Testis (tissue), 3 donors: ENCODE results near the gene MCC. TPM values are rescaled to one million over a fixed set of nuclear protein-coding genes. Genes with fewer than 3 reads are reported as not detected.

ENCODE experiments used
- DNase-seq: peaks from one replicate; pipeline ENCODE4 v3.0.0-alpha.2; 2019
- H3K27ac ChIP-seq, 2 donors: fragments of 200-600 bp; sonication (generic); one replicate each; pipeline ENCODE4 v1.5.1; 2019
- H3K27me3 ChIP-seq: fragments of 200-600 bp; sonication (generic); one replicate; pipeline ENCODE4 v1.5.1; 2019
- H3K36me3 ChIP-seq: fragments of 200-600 bp; sonication (generic); one replicate; pipeline ENCODE4 v1.5.1; 2017; ENCODE audit warnings: low read depth; ENCODE audit errors: missing control alignments
- H3K4me1 ChIP-seq: fragments of 200-600 bp; sonication (generic); one replicate; pipeline ENCODE4 v1.5.1; 2019
- H3K4me3 ChIP-seq, 2 donors: fragments of 200-600 bp; sonication (generic); one replicate each; pipeline ENCODE4 v1.5.1; 2017 to 2019
- H3K9me3 ChIP-seq: fragments of 200-600 bp; sonication (generic); one replicate; pipeline ENCODE4 v1.5.1; 2017
- POLR2A ChIP-seq: fragments of 450-650 bp; IDR thresholded peaks from one replicate; pipeline ENCODE4 v1.6.1; 2017; ENCODE audit warnings: antibody characterized with exemption, mild to moderate bottlenecking, moderate library complexity
- WGBS, 2 donors: methylation state at CpG; one replicate each; pipeline ENCODE4 v1.1.5; 2018; 5-methylcytosine and 5-hydroxymethylcytosine counted together
- intact Hi-C: fragments of 100-400 bp; cut with DNase I; formaldehyde crosslinking; loops from one replicate; pipeline ENCODE4 v1.15.1; 2023; ENCODE audit warnings: low total_unique reads
- polyA plus RNA-seq: library from polyadenylated mRNA; stranded (reverse); fragments of 350-450 nt; fragmentation: Illumina TruSeq; extraction: RNeasy Lipid Tissue Mini Kit (QIAGEN cat#74804); gene quantifications from one replicate; pipeline ENCODE4 v1.2.3, GENCODE V29; 2014; ENCODE audit warnings: low read depth, low replicate concordance; ENCODE audit not compliant: insufficient read depth
- total RNA-seq, 2 donors: library from RNA; depleted of rRNA; stranded (reverse); fragments of >200 nt; gene quantifications; one replicate each; pipeline ENCODE4 v1.2.3, GENCODE V29; 2016
- TF ChIP-seq, protein P1 (sequence below), 3 experiments: fragments of 450-650 bp in 2 of 3; fragments of 200-600 bp in 1 of 3; sonication (generic) in 1 of 3; IDR thresholded peaks; one replicate each; pipeline ENCODE4 v1.5.1; 2016 to 2019; ENCODE audit warnings: antibody characterized with exemption in 3 of 3, mild to moderate bottlenecking in 2 of 3, moderate library complexity in 1 of 3

Gene MCC
- total and polyA plus RNA-seq, 3 donors from 2014 or later, result 7.1 to 23.7 (median 21.4) TPM

DNA sequence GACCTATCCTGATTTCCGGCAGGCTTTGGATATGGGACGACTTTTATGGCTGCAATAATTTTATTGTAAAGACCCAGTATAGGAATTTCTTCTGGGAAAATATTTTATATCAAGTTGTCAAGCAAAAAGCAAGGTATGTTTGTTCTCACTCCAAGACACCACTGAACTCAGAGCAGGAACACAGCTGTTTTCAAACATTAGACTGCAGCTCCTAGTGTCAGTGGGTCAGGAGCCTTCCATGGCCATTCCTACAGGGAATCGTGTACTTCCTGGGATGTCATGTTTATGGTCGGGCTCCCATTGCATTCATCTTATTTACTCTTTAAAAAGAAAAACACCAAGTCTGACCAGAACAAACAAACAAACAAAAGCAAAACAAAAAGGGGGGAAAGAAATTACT lies 278.8 kb downstream of the MCC start:
- H3K36me3 ChIP-seq, result no peaks in the 10 kb centered on the region
- no peak overlapping the region for H3K27ac ChIP-seq
- no peak for DNase-seq
- no peak for TF ChIP-seq POLR2A
- TF ChIP-seq, protein P1, sequence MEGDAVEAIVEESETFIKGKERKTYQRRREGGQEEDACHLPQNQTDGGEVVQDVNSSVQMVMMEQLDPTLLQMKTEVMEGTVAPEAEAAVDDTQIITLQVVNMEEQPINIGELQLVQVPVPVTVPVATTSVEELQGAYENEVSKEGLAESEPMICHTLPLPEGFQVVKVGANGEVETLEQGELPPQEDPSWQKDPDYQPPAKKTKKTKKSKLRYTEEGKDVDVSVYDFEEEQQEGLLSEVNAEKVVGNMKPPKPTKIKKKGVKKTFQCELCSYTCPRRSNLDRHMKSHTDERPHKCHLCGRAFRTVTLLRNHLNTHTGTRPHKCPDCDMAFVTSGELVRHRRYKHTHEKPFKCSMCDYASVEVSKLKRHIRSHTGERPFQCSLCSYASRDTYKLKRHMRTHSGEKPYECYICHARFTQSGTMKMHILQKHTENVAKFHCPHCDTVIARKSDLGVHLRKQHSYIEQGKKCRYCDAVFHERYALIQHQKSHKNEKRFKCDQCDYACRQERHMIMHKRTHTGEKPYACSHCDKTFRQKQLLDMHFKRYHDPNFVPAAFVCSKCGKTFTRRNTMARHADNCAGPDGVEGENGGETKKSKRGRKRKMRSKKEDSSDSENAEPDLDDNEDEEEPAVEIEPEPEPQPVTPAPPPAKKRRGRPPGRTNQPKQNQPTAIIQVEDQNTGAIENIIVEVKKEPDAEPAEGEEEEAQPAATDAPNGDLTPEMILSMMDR (IDR thresholded peaks at IDR 0.05), result no peak
- no peak overlapping the region for H3K4me3 ChIP-seq
- 80 to 83% methylated on average over 4 of the region's 4 CpGs for WGBS, 2 donors
- H3K9me3 ChIP-seq, result no peaks in the 10 kb centered on the region
- no peaks in the 10 kb centered on the region for H3K27me3 ChIP-seq
- peaks cover 14% of the 10 kb centered on the region for H3K4me1 ChIP-seq
- intact Hi-C loops, result no loop called here

DNA sequence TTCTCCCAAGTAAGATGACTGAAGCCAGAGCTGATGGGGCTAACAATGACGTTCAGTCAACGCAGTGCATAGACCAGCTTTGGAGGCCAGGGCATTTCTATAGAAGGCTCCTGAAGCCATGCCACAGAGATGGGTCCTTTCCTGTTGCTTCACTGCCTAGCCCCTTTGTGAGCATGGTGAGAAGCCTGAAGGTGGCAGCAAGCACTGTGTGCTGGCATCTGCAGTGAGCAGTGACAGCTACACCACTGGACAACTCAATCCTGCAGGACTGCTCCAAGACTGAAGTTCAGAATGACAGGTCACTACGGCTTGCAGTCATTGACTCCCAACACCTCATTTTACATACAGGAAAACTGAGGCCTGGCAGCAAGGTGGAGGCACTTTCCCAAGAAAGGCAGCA lies 282.4 kb downstream of the MCC start:
- no peaks in the 10 kb centered on the region for H3K4me1 ChIP-seq
- no peak for TF ChIP-seq POLR2A
- TF ChIP-seq, protein P1 (IDR thresholded peaks at IDR 0.05), result no peak
- H3K36me3 ChIP-seq, result no peaks in the 10 kb centered on the region
- 82 to 94% methylated on average over 3 of the region's 3 CpGs for WGBS, 2 donors
- H3K27me3 ChIP-seq, result no peaks in the 10 kb centered on the region
- no peak overlapping the region for H3K27ac ChIP-seq
- H3K4me3 ChIP-seq, result no peak overlapping the region
- intact Hi-C loops, result no loop called here
- DNase-seq, result no peak
- H3K9me3 ChIP-seq, result no peaks in the 10 kb centered on the region

DNA sequence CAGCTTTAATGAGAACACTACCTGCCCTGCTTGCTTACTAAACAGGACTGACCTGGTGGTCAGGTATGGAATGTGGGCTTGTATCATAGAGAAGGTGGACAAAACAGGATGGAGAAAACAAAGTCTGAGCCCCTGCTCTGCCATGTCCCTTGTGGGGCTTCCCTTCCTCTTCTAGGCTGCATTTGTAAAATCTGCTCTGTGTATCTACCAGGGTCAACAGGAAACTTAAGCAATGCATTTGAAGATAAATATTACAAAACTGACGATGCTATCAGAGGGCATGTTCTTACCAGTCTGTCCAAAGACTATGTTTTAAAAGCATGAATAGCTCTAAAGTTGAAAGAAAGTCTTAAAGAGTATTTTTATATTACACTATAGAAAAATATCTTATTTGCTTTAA lies 282.9 kb downstream of the MCC start:
- H3K4me3 ChIP-seq, result no peak overlapping the region
- H3K4me1 ChIP-seq, result no peaks in the 10 kb centered on the region
- 67 to 83% methylated on average over 1 of the region's 1 CpG for WGBS, 2 donors
- no peak for TF ChIP-seq POLR2A
- TF ChIP-seq, protein P1 (IDR thresholded peaks at IDR 0.05), result no peak
- H3K27me3 ChIP-seq, result no peaks in the 10 kb centered on the region
- no peaks in the 10 kb centered on the region for H3K9me3 ChIP-seq
- intact Hi-C loops, result no loop called here
- no peak for DNase-seq
- no peaks in the 10 kb centered on the region for H3K36me3 ChIP-seq
- no peak overlapping the region for H3K27ac ChIP-seq

DNA sequence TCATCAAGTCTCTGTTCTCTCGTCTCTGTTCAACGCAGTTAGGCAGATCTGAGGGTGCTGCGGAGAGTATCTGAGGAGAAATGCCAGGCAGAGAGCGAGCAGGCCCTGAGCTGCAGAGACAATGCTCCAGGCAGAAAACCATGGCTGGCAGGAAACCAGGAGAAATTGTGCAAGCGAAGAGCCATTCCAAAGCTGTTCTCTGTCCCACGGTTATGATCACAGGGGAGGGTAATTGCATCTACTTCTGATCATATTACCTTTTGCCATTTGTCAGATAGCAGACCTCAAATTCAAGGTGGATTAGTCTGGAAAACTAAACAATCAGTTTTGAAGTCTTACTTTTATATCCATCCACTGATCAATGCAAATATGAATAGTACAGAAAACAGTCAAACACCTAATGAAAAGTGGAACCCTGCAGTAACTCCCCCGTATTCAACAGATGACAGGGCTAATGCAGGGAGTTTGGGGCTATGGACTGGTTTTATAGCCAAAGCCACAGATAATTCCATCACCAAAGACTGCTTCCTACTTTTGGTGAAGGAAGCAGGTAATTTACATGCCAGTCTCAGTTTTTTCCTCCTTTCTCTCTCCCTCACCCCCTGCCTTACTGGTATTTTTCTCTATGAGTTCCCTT lies 283.6 kb downstream of the MCC start:
- WGBS, 2 donors, result 86 to 88% methylated on average over 7 of the region's 7 CpGs
- no peak overlapping the region for H3K4me3 ChIP-seq
- intact Hi-C loops, result no loop called here
- H3K9me3 ChIP-seq, result no peaks in the 10 kb centered on the region
- DNase-seq, result no peak
- no peak for TF ChIP-seq POLR2A
- TF ChIP-seq, protein P1 (IDR thresholded peaks at IDR 0.05), result no peak
- no peaks in the 10 kb centered on the region for H3K27me3 ChIP-seq
- no peak overlapping the region for H3K27ac ChIP-seq
- H3K36me3 ChIP-seq, result no peaks in the 10 kb centered on the region
- H3K4me1 ChIP-seq, result no peaks in the 10 kb centered on the region

DNA sequence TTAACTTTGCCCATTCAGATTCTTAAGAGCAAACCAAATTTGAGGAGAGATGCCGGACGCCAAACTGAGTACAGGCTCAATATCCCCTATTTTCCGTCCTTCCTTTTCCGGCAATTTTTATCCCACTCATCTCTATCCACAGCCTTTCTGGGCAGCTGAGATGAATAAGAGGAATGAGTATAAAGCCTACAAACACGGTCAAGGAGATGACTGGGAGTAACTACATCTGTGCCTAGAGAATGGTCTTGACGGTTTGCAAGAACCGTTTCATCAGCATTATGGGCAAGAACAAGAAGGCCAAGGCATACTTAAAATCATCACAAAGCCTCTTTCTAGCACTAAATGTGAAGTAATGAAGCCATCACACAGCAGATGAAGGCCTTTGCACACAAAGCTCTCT lies 284.3 kb downstream of the MCC start:
- no peak for DNase-seq
- Histone ChIP-seq H3K4me1 (no peaks in the 10 kb centered on the region), H3K27me3 (no peaks in the 10 kb centered on the region), H3K27ac (no peak overlapping the region), H3K9me3 (no peaks in the 10 kb centered on the region), H3K36me3 (no peaks in the 10 kb centered on the region), H3K4me3 (no peak overlapping the region)
- intact Hi-C loops, result no loop called here
- WGBS, 2 donors, result 95 to 99% methylated on average over 7 of the region's 7 CpGs
- TF ChIP-seq, protein P1 (IDR thresholded peaks at IDR 0.05), result no peak
- TF ChIP-seq POLR2A, result no peak
